ENCODE results near the gene MAX.

The MAX gene

GRCh38 chr14:65073605-65074201, 28.6 kb downstream of the MAX start:
- DNase-seq (ENCODE audit: low read depth in 2 of 2), result no peak

- DNase-seq (ENCODE audit: low read depth in 2 of 2), result no peak
Observed at GRCh38 chr14:65072937-65073336, 29.4 kb downstream of the MAX start.

DNA sequence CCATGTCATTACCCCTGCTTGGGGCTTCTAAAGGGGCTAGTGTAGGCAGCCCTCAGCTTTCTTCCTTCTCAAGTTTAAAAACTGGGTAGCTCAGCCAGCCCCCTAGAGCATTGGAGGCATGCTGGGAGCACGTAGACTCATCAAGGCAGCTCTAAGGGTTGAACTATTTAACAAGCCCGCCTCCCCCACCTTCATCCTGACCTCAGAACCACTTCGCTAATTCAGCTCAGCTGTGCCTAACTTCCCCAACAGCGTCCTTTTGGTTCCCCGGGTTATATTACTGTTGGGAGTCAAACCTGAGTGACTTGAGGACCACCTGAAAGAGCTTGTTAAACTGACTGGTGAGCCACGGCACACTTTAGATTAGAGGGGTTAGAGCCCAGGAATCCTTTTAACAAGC, 30.1 kb downstream of the MAX start:
- no peak for DNase-seq (ENCODE audit: low read depth in 2 of 2)

DNA sequence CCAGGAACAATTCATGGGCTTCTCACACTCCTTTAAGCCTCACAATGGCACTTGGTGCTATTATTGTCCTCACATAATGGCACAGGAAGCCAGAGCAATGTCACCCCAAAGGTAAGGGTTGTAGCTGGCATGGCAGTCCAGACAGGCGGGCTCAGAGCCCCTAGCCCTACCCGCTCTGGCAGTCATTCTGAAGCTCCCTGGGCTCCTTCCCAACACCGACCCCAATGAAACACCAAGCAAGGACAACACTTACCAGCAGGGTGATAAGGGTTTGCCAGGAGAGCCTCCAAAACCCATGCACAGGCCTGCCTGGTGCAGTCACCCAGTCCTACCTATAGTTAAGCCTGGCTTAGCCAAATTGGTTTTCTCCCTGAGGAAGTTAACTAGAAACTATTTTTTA, 30.8 kb downstream of the MAX start:
- DNase-seq (ENCODE audit: low read depth in 2 of 2), result no peak

GRCh38 chr14:65070471-65070976, 31.8 kb downstream of the MAX start:
- DNase-seq (ENCODE audit: low read depth in 2 of 2), result no peak

GRCh38 chr14:65069874-65070413, 32.4 kb downstream of the MAX start:
- DNase-seq (ENCODE audit: low read depth in 2 of 2), result no peak

- DNase-seq (ENCODE audit: low read depth in 2 of 2), result no peak
Observed at GRCh38 chr14:65065719-65066118, 36.6 kb downstream of the MAX start.

DNA sequence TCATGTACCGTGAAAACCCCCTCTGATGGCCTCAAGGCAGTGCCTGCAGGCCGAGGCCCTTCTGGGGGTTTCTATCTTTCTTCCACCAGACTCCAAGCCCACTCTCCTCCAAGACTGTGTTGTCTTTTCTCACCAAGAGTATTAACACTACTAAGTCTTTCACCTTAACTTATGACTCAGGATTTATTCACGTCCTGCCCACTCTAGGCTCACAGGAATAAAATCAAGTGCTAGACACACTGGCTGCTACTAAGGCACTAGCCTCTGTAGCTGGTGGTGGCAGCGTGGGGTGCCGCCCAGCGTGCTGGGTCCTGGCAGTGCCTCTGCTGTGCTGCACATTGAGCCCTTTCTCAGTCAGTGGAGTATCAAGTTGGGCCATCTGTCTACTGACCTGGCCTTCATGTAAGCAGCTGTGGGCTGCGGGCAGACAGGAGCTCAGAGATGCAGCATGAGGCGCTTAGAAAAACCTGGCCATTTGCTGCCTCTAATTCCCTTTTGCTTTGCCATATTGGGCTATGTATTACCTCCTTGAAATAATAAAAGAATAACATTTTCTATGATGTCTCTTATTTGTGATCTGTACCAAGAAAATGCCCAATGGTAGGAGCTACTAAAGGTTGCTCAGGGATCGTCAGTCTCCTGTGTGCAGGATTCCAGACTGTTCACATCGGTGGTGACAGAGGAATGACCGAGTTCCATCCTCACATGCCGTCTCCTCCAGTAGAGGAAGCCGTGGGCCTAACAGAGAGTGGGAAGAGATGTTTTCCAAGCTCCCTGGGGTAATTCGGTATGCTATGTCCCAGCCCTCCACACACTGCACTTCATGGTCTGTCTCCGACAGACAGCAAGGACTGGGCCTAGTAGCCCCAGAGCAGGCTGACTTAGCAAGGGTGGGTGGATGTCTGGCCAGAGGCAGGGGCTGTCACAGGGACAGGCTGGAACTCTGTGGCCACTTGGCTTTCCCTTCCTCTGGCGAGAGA, 39.9 kb downstream of the MAX start:
- no peak for DNase-seq (ENCODE audit: low read depth in 2 of 2)

DNA sequence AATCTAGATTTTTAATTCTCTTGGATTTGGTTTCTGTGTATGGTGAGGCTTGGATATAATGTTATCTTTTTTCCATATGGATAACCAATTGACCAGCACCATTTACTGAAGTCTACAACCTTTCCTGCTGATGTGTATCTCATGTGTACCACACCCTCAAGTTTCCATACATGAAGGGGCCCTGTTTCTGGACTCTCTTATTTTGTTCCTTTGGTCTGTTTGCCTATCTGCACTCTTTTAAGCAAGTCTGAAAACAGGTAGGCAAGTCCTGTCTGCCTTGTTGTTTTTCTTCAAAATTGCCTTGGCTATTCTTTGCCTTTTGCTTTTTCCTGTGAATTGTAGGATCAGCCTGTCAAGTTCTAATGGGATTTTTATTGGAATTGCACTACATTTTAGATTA, 44.6 kb downstream of the MAX start:
- no peak for DNase-seq (ENCODE audit: low read depth in 2 of 2)

DNA sequence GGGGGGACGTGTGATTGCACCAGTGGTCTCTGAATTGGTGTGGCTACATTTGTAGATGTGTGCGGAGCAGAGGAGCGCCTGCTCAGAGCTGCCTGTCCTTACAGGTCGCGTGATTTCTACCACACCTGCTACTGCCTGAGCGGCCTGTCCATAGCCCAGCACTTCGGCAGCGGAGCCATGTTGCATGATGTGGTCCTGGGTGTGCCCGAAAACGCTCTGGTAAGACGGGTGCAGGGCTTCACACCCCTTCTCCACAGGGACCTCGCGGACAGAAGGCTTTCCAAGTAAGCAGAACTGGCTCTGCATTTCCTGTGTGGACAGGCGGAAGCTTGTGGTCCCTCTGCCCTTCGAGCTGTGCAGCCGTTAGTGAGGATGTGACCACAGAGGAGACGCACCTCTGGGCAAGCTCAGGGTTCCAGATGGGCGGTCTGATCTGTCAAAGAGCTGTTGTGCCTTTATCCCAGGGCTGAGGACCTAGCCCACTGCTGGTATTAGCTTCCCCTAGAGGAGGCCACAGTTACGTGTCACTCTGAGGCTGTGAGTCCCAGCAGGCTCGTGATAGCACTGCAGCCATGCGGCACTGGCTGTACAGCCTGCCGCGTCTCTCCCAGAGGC, 47.7 kb downstream of the MAX start:
- DNase-seq (ENCODE audit: low read depth in 2 of 2), result no peak

- no peak for DNase-seq (ENCODE audit: low read depth in 2 of 2)
Observed at GRCh38 chr14:65053466-65053865, 48.9 kb downstream of the MAX start.

GRCh38 chr14:65052832-65053231, 49.5 kb downstream of the MAX start:
- DNase-seq (ENCODE audit: low read depth in 2 of 2), result no peak

DNA sequence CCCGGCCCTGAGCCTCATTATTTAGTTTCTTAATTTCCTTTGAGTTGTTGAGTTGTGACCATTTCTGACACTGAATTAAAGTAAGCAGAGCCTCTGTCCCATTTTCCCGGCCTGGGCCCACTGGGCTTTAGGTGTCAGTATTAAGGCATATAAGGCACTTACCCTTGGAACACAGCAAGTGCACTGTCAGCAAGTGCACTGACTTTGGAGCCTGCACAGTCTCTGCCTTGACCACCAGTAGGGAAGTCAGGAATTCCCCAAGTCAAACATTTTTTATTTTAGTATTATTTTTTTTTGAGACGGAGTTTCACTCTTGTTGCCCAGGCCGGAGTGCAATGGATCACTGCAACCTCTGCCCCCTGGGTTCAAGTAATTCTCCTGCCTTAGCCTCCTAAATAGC, 56.6 kb downstream of the MAX start:
- DNase-seq (ENCODE audit: low read depth in 2 of 2), result no peak

DNA sequence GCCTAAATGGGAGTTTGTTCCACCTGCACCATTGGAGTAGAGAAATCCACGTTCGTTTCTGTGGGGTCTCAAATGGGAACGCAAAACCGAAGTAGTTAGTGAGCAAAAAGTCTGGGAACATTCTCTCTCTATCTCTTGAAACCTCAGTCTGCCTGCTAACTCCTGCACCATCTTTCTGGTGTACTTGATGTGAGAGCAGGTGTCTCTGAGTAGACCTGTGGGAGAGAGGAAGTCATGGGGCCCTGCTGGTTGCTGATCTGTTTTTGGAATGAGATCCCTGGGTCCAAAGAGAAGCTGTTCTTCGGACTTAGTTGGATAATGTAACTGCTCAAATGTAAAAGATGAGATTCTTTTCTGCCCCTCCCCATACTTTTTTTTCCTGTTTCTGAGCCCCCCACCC, 57.3 kb downstream of the MAX start:
- no peak for DNase-seq (ENCODE audit: low read depth in 2 of 2)

DNA sequence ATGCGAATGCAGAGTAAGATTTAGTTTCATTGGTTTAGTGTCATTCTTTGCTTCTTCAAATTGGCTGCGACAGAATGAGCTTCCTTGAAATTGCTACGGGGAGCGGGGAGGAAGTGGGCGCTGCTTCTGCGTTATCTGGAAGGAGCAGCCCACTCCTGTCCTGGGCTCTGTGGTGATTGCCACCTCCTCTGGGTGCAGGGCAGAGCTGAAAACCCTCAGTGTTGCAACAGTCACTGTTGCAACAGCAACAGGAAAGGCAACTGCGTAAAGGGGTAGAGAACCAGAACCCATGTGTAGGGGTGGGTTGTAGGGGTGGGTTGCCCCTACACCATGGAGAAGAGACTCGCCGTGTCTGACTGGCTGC, 57.7 kb downstream of the MAX start:
- DNase-seq (ENCODE audit: low read depth in 2 of 2), result no peak

DNA sequence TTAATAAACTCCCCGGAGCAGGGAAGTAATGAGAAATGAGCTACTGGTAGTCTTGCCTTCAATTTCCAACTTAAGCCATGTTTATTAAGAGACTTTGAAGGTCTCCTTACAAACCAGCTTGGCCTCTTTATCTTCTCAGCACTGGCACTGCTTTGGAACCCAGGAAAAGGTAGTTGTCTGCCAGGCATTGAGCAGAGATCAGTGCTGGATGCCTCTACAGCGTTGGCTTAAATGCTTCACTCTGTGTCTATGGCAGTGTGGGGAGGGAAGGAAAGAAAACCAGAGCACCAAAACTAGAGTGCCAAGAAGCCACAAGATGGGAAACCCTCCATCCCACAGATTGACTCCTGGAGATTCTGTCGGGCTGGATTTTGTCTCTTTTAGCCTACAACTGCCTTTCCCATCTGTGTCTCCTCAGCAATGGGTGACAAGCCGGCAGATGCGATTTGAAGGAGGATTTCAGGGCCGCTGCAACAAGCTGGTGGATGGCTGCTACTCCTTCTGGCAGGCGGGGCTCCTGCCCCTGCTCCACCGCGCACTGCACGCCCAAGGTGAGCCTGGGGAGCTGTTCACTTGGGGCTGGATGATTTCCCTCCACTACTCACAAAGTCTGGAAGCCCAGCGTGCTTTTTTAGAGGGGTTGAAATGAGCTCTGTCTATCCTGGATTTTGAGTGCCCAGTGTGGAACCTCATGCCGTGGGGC, 58.3 kb downstream of the MAX start:
- no peak for DNase-seq (ENCODE audit: low read depth in 2 of 2)

DNA sequence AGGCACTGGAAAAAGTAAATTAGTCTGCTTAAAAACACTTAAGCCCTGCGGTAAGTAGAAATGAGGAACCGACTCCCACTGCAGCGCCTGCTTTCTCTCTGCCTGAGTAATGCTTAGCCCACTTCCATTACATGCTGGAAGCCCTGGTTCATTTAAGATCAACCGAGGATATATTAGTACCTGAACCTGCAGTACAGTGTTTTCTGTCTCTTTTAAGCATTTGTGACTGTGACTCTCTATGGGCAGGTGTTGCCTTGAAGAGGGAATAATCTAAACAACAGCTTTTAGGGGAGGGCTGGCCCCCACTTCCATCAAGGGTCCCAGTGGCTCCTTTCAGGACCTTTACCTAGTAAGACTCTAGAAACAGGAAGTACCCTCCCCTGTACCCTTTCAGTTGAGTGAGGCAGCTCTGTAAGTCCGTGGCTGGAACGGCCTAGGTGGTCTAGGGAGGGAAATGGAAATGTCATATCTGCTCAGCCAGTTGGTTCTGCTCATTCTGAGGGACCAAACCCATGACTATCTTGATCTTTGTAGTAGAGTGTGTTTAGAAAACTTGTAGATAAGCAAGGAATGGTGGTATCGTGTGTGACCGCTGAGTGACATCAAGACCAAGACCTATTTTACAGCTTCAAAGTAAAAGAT, 59.5 kb downstream of the MAX start:
- no peak for DNase-seq (ENCODE audit: low read depth in 2 of 2)

DNA sequence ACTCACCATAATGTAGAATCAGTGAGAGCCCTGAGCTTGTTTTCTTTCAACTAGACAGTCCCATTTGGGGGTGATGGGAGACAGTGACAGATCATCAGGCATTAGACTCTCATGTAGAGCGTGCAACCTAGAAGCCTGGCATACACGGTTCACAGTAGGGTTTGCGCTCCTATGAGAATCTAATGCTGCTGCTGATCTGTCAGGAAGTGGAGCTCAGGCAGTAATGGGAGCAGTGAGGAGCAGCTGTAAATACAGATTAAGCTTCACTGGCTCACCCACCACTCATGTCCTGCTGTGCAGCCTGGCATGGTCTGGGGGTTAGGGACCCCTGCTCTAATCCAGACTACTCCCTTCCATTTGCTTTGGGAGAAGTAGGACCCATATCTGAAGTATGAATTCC, 60.0 kb downstream of the MAX start:
- no peak for DNase-seq (ENCODE audit: low read depth in 2 of 2)

DNA sequence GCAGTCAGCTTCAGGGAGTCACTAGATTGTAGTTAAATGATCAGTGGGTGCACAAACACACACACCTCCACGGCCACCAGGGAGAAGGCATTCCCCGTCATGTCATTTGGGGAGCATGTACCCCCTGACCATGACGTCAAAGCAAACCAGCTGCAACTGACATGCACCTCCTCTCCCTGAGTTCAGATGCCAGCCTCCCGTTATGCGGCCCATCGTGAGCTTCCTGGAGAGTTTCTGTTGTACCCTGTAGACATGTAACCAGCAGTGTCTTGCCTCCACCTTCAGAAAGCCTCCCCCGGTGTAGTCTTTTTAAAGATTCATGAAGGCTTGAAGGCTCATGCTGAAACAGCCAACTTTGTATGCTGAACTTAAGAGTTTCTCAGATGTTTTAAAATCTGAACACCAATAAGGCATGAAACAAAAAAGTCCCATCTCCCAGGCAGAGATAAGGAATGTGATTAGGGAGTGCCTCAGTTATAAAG, 60.8 kb downstream of the MAX start:
- DNase-seq (ENCODE audit: low read depth in 2 of 2), result no peak

DNA sequence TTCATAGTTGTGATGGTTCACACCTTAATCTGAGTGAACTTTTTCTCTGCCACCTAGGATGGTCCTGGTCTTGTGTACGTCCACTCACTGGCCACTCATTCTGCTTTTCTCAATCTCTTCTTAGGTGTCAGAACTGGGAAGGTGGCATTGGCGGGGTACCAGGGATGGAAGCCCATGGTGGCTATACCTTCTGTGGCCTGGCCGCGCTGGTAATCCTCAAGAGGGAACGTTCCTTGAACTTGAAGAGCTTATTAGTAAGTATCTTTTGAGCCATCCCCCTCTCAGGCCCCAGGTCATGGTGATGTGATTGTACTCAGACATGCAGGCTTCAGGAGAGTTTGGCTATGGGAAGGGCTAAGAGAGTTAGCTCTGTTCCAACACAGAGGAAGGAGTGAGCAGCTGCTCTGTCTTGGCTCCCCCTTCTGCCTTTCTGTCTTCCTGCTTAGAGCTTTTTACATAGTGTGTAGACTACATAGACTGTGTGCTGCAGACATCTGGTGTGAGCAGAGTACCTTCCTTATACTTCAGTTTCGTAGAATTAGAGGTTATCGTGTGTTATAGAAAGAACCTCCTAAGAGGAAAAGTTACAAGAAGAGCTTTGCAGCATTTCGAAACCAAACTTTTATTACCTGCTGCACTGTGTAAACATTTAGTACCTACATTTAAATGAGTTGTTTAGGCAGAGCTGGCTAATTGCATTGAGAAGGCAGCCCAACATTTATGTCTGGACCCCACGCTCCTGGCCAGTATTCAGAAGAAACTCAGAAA, 61.5 kb downstream of the MAX start:
- no peak for DNase-seq (ENCODE audit: low read depth in 2 of 2)
